Ascending aorta (tissue), 2 donors: ENCODE measurements around the gene RFT1. TPM values are rescaled to one million over a fixed set of nuclear protein-coding genes. Genes with fewer than 3 reads are reported as not detected.

Experiments used
- DNase-seq, 2 donors: peaks; one replicate each; pipeline ENCODE4 v3.0.0-alpha.2; 2019; ENCODE audit warnings: low spot score in 2 of 2
- H3K27ac ChIP-seq, 2 donors: fragments of 200-600 bp; sonication (generic); one replicate each; pipeline ENCODE4 v1.5.1; 2016 to 2017; ENCODE audit warnings: mild to moderate bottlenecking in 1 of 2
- H3K27me3 ChIP-seq: fragments of 200-600 bp; sonication (generic); one replicate; pipeline ENCODE4 v1.5.1; 2017
- H3K36me3 ChIP-seq, 2 donors: fragments of 200-600 bp; sonication (generic); one replicate each; pipeline ENCODE4 v1.5.1; 2016
- H3K4me1 ChIP-seq, 2 donors: fragments of 200-600 bp; sonication (generic); one replicate each; pipeline ENCODE4 v1.5.1; 2016 to 2017; ENCODE audit warnings: mild to moderate bottlenecking in 1 of 2
- H3K4me3 ChIP-seq, 2 donors: fragments of 200-600 bp; sonication (generic); one replicate each; pipeline ENCODE4 v1.5.1; 2016 to 2017; ENCODE audit warnings: mild to moderate bottlenecking in 1 of 2
- H3K9me3 ChIP-seq, 2 donors: fragments of 200-600 bp; sonication (generic); one replicate each; pipeline ENCODE4 v1.5.1; 2016
- intact Hi-C: fragments of 100-400 bp; cut with DNase I; formaldehyde crosslinking; loops from one replicate; pipeline ENCODE4 v1.15.1; 2023
- total RNA-seq: library from RNA; depleted of rRNA; stranded (reverse); fragments of >200 nt; gene quantifications from one replicate; pipeline ENCODE4 v1.1.0, GENCODE V29; 2016
- TF ChIP-seq, protein P1 (sequence below), 3 experiments: fragments of 200-600 bp in 2 of 3; fragments of 450-650 bp in 1 of 3; sonication (generic) in 2 of 3; IDR thresholded peaks; one replicate each; pipeline ENCODE4 v1.5.1; 2016 to 2019; ENCODE audit warnings: antibody characterized with exemption in 3 of 3, mild to moderate bottlenecking in 1 of 3, moderate library complexity in 1 of 3

The RFT1 gene
- total RNA-seq, 1 donor from 2014 or later = 12.1 TPM

- TF ChIP-seq, protein P1, sequence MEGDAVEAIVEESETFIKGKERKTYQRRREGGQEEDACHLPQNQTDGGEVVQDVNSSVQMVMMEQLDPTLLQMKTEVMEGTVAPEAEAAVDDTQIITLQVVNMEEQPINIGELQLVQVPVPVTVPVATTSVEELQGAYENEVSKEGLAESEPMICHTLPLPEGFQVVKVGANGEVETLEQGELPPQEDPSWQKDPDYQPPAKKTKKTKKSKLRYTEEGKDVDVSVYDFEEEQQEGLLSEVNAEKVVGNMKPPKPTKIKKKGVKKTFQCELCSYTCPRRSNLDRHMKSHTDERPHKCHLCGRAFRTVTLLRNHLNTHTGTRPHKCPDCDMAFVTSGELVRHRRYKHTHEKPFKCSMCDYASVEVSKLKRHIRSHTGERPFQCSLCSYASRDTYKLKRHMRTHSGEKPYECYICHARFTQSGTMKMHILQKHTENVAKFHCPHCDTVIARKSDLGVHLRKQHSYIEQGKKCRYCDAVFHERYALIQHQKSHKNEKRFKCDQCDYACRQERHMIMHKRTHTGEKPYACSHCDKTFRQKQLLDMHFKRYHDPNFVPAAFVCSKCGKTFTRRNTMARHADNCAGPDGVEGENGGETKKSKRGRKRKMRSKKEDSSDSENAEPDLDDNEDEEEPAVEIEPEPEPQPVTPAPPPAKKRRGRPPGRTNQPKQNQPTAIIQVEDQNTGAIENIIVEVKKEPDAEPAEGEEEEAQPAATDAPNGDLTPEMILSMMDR (IDR thresholded peaks at IDR 0.05) = no peak
- H3K27ac ChIP-seq = no peak overlapping the region
- no peaks in the 10 kb centered on the region for H3K27me3 ChIP-seq
- no peak for DNase-seq
- H3K4me3 ChIP-seq = no peak overlapping the region
- intact Hi-C loops = no loop called here
- no peaks in the 10 kb centered on the region for H3K36me3 ChIP-seq
- no peaks in the 10 kb centered on the region for H3K9me3 ChIP-seq
- H3K4me1 ChIP-seq = peaks cover under 1 to 3% of the 10 kb centered on the region in 2 donors
These were observed 16.2 kb upstream of the RFT1 start for GRCh38 chr3:53146319-53146891.

DNA sequence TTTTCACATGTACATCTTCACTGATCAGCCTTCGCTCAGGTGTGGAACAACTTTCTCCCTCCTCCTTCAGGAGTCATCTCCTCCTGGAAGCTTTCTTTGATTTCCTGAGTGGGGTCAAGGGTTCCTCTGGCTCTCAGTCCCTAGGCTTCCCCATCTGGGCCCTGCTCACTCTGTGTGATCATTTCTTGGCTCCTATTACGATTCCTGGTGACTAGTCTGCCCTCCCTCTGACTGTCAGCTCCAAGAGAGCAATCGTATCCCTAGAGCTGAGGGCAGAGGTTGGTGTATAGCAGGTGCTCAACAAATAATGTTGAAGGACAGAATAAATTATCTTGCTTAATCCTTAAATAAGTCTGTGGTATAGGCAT is 15.5 kb upstream of the RFT1 start:
- Histone ChIP-seq H3K27ac (no peak overlapping the region), H3K9me3 (no peaks in the 10 kb centered on the region), H3K4me3 (no peak overlapping the region), H3K36me3 (no peaks in the 10 kb centered on the region), H3K27me3 (no peaks in the 10 kb centered on the region), H3K4me1 (peaks cover 5 to 8% of the 10 kb centered on the region in 2 donors)
- intact Hi-C loops = no loop called here
- TF ChIP-seq, protein P1 (IDR thresholded peaks at IDR 0.05) = no peak
- DNase-seq = no peak

- intact Hi-C loops = no loop called here
- H3K27ac ChIP-seq = no peak overlapping the region
- no peak for DNase-seq
- no peaks in the 10 kb centered on the region for H3K9me3 ChIP-seq
- peaks cover 5 to 14% of the 10 kb centered on the region in 2 donors for H3K4me1 ChIP-seq
- TF ChIP-seq, protein P1 (IDR thresholded peaks at IDR 0.05) = no peak
- H3K4me3 ChIP-seq = no peak overlapping the region
- H3K36me3 ChIP-seq = no peaks in the 10 kb centered on the region
- H3K27me3 ChIP-seq = no peaks in the 10 kb centered on the region
These were observed 14.9 kb upstream of the RFT1 start for GRCh38 chr3:53144862-53145712.

GRCh38 chr3:53144446-53144845 is 14.2 kb upstream of the RFT1 start:
- H3K27me3 ChIP-seq = no peaks in the 10 kb centered on the region
- intact Hi-C loops = no loop called here
- no peak overlapping the region for H3K4me3 ChIP-seq
- TF ChIP-seq, protein P1 (IDR thresholded peaks at IDR 0.05) = no peak
- no peaks in the 10 kb centered on the region for H3K9me3 ChIP-seq
- no peak for DNase-seq
- no peaks in the 10 kb centered on the region for H3K36me3 ChIP-seq
- peaks cover 5 to 17% of the 10 kb centered on the region in 2 donors for H3K4me1 ChIP-seq
- H3K27ac ChIP-seq = no peak overlapping the region

- no peak for DNase-seq
- H3K4me3 ChIP-seq = no peak overlapping the region
- H3K9me3 ChIP-seq = no peaks in the 10 kb centered on the region
- peaks cover 5 to 17% of the 10 kb centered on the region in 2 donors for H3K4me1 ChIP-seq
- no peak overlapping the region for H3K27ac ChIP-seq
- intact Hi-C loops = no loop called here
- H3K27me3 ChIP-seq = no peaks in the 10 kb centered on the region
- H3K36me3 ChIP-seq = no peaks in the 10 kb centered on the region
- TF ChIP-seq, protein P1 (IDR thresholded peaks at IDR 0.05) = no peak
These were observed 12.8 kb upstream of the RFT1 start for GRCh38 chr3:53142986-53143385.
